GM12872 (cell line): ENCODE data around the gene SMCO2.

Source experiments
- CTCF ChIP-seq: IDR thresholded peaks from 3 replicates; pipeline ENCODE4 v1.5.1; 2011; ENCODE audit warnings: low read depth, mild to moderate bottlenecking, low read length, moderate library complexity; ENCODE audit not compliant: insufficient read depth

The SMCO2 gene

GRCh38 chr12:27464220-27464554 is 17.7 kb downstream of the SMCO2 start:
- no peak for TF ChIP-seq CTCF

GRCh38 chr12:27467641-27468040 is 21.1 kb downstream of the SMCO2 start:
- TF ChIP-seq CTCF: no peak

- TF ChIP-seq CTCF: no peak
Observed at GRCh38 chr12:27468241-27468640, 21.7 kb downstream of the SMCO2 start.

- TF ChIP-seq CTCF: no peak
Observed at GRCh38 chr12:27469176-27469736, 22.7 kb downstream of the SMCO2 start.

GRCh38 chr12:27472604-27473003 is 26.1 kb downstream of the SMCO2 start:
- TF ChIP-seq CTCF: no peak

DNA sequence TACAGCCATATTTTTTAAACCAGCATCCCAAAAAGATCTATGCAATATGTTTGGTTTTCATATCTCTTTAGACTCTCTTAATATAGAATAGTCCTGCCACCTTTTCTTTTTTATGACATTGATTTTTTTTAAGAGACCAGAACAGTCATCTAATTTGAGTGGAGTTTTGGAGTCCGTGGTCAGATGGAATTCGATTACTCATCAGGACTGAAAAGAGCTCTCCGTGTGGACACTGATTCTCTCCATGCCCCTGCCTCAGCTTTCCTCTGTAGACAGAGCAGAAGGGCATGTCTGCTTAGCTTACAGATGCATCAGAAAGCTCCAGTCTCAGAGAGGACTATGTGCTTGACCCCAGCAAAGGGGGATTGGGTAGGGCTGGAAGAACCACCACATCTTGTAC is 27.8 kb downstream of the SMCO2 start:
- TF ChIP-seq CTCF: no peak

DNA sequence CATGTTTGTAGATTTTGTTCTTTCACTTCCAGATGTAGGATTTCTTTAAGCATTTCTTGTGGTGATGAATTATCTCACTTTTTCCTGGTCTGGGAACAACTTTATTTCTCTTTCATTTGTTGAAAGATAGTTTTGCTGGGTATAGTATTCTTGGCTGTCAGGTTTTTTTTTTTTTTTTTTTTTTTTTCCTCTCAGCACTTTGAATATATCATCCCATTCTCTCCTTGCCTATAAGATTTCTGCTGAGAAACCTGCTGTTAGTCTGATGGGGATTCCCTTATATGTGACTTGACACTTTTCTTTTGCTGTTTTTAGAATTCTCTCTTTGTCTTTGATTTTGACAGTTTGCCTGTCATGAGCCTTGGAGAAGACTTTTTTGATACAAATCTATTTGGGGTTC is 30.5 kb downstream of the SMCO2 start:
- TF ChIP-seq CTCF: no peak

- TF ChIP-seq CTCF: no peak
Observed at GRCh38 chr12:27478949-27479348, 32.4 kb downstream of the SMCO2 start.
